Mesenchymal stem cell (in vitro differentiated cells and primary cell): ENCODE measurements around the gene TBL3.
A peak's percentile ranks its signal among the peaks of the same experiment; 100 is the strongest.

Experiments used
- DNase-seq: peaks from one replicate; pipeline ENCODE4 v3.0.0-alpha.2; 2013
- H2AFZ ChIP-seq: one replicate; pipeline ENCODE4 v1.6.1; 2013; ENCODE audit warnings: low read depth, mild to moderate bottlenecking, control low read depth, inconsistent platforms, low read length, moderate library complexity
- H2AK5ac ChIP-seq: 2 replicates; pipeline ENCODE4 v1.6.1; 2013; ENCODE audit warnings: low read length, moderate library complexity, mild to moderate bottlenecking, inconsistent platforms; ENCODE audit not compliant: severe bottlenecking
- H2BK120ac ChIP-seq: one replicate; pipeline ENCODE4 v1.6.1; 2013; ENCODE audit warnings: low read depth, mild to moderate bottlenecking, inconsistent platforms, low read length, moderate library complexity
- H2BK12ac ChIP-seq, 2 experiments: one replicate each; pipeline ENCODE4 v1.6.1; 2013; ENCODE audit warnings: inconsistent platforms in 2 of 2, low read length in 2 of 2, mild to moderate bottlenecking in 2 of 2, moderate library complexity in 2 of 2, control low read depth in 1 of 2
- H2BK15ac ChIP-seq: one replicate; pipeline ENCODE4 v1.6.1; 2013; ENCODE audit warnings: mild to moderate bottlenecking, low read depth, inconsistent platforms; ENCODE audit not compliant: poor library complexity, severe bottlenecking
- H2BK5ac ChIP-seq: 2 replicates; pipeline ENCODE4 v1.6.1; 2013; ENCODE audit warnings: low read depth, mild to moderate bottlenecking, low read length, control low read depth, inconsistent platforms; ENCODE audit not compliant: poor library complexity, severe bottlenecking
- H3K14ac ChIP-seq, 2 experiments: one replicate each; pipeline ENCODE4 v1.6.1; 2013; ENCODE audit warnings: inconsistent platforms in 2 of 2, low read length in 2 of 2, control low read depth in 1 of 2, mild to moderate bottlenecking in 1 of 2, moderate library complexity in 1 of 2
- H3K18ac ChIP-seq, 2 experiments: one replicate each; pipeline ENCODE4 v1.6.1; 2013; ENCODE audit warnings: inconsistent platforms in 2 of 2, low read length in 2 of 2, control low read depth in 1 of 2, low read depth in 1 of 2, mild to moderate bottlenecking in 1 of 2
- H3K23ac ChIP-seq, 2 experiments: one replicate each; pipeline ENCODE4 v1.6.1; 2013; ENCODE audit warnings: inconsistent platforms in 2 of 2, low read length in 2 of 2, mild to moderate bottlenecking in 2 of 2, moderate library complexity in 2 of 2, control low read depth in 1 of 2
- H3K27ac ChIP-seq: 2 replicates; pipeline ENCODE4 v1.5.1; 2013; ENCODE audit warnings: mild to moderate bottlenecking, moderate library complexity, low read length, control low read depth, inconsistent platforms; ENCODE audit not compliant: poor library complexity, severe bottlenecking
- H3K27me3 ChIP-seq, 2 experiments: 2 replicates each; pipeline versions ENCODE4 v1.6.1 to v1.7.0; 2013; ENCODE audit warnings: low read length in 2 of 2, mild to moderate bottlenecking in 2 of 2, moderate library complexity in 2 of 2, control low read depth in 1 of 2, inconsistent platforms in 1 of 2; ENCODE audit not compliant: control insufficient read depth in 1 of 2, insufficient read depth in 1 of 2
- H3K36me3 ChIP-seq, 2 experiments: 2 replicates each; pipeline versions ENCODE4 v1.6.1 to v1.7.0; 2013; ENCODE audit warnings: low read length in 2 of 2, control low read depth in 1 of 2, inconsistent platforms in 1 of 2, low read depth in 1 of 2, mild to moderate bottlenecking in 1 of 2; ENCODE audit not compliant: insufficient read depth in 2 of 2, control insufficient read depth in 1 of 2
- H3K4ac ChIP-seq, 2 experiments: one replicate each; pipeline ENCODE4 v1.6.1; 2013; ENCODE audit warnings: inconsistent platforms in 2 of 2, low read length in 2 of 2, mild to moderate bottlenecking in 2 of 2, moderate library complexity in 2 of 2, control low read depth in 1 of 2, low read depth in 1 of 2
- H3K4me1 ChIP-seq: 2 replicates; pipeline ENCODE4 v1.6.1; 2013; ENCODE audit warnings: low read depth, low read length, control low read depth; ENCODE audit not compliant: control insufficient read depth, insufficient read depth
- H3K4me2 ChIP-seq: 2 replicates; pipeline ENCODE4 v1.6.1; 2013; ENCODE audit warnings: low read length, mild to moderate bottlenecking, inconsistent platforms; ENCODE audit not compliant: poor library complexity, severe bottlenecking
- H3K4me3 ChIP-seq, 2 experiments: 2 replicates each; pipeline versions ENCODE4 v1.5.1 to v1.7.0; 2013; ENCODE audit warnings: low read length in 2 of 2, mild to moderate bottlenecking in 2 of 2, control low read depth in 1 of 2, low read depth in 1 of 2; ENCODE audit not compliant: insufficient read depth in 1 of 2
- H3K79me1 ChIP-seq: replicated peaks from 2 replicates; pipeline ENCODE4 v1.6.1; 2013; ENCODE audit warnings: mild to moderate bottlenecking, control low read depth, low read length, inconsistent platforms; ENCODE audit not compliant: poor library complexity, severe bottlenecking
- H3K9ac ChIP-seq: 2 replicates; pipeline ENCODE4 v1.7.0; 2013; ENCODE audit warnings: mild to moderate bottlenecking, low read length, moderate library complexity
- H3K9me3 ChIP-seq: 2 replicates; pipeline ENCODE4 v1.7.0; 2013; ENCODE audit warnings: mild to moderate bottlenecking, low read length; ENCODE audit not compliant: control insufficient read depth
- H4K8ac ChIP-seq: one replicate; pipeline ENCODE4 v1.6.1; 2013; ENCODE audit warnings: inconsistent platforms, mild to moderate bottlenecking, low read length, moderate library complexity
- H4K91ac ChIP-seq: one replicate; pipeline ENCODE4 v1.6.1; 2013; ENCODE audit warnings: mild to moderate bottlenecking, low read length, inconsistent platforms
- WGBS: methylation state at CpG from one replicate; pipeline ENCODE4 v1.1.7; 2013; ENCODE audit warnings: mixed read lengths; 5-methylcytosine and 5-hydroxymethylcytosine counted together

Gene TBL3

GRCh38 chr16:1997494-1998359, 25.9 kb downstream of the TBL3 start:
- Histone ChIP-seq H2BK15ac (no peak overlapping the region), H2AFZ (no peak overlapping the region), H3K23ac (no peak overlapping the region), H3K18ac (peak overlapping the region in 1 of 2 experiments; percentile 29), H2BK12ac (no peak overlapping the region), H3K9ac (peak overlapping the region; percentile 13), H3K36me3 (peaks cover 62 to 69% of the 10 kb centered on the region in 2 experiments), H2BK5ac (no peak overlapping the region), H3K9me3 (no peaks in the 10 kb centered on the region), H4K8ac (no peak overlapping the region), H3K27ac (no peak overlapping the region), H3K27me3 (peaks cover 0 to 4% of the 10 kb centered on the region in 2 experiments), H3K4me2 (no peak overlapping the region), H4K91ac (no peak overlapping the region), H2AK5ac (no peak overlapping the region), H2BK120ac (no peak overlapping the region), H3K4ac (no peak overlapping the region), H3K4me3 (no peak overlapping the region), H3K79me1 (peaks cover 25% of the 10 kb centered on the region), H3K4me1 (peaks cover 14% of the 10 kb centered on the region), H3K14ac (no peak overlapping the region)
- 84% methylated on average over 25 of the region's 26 CpGs for WGBS
- peak; percentile 28 for DNase-seq

DNA sequence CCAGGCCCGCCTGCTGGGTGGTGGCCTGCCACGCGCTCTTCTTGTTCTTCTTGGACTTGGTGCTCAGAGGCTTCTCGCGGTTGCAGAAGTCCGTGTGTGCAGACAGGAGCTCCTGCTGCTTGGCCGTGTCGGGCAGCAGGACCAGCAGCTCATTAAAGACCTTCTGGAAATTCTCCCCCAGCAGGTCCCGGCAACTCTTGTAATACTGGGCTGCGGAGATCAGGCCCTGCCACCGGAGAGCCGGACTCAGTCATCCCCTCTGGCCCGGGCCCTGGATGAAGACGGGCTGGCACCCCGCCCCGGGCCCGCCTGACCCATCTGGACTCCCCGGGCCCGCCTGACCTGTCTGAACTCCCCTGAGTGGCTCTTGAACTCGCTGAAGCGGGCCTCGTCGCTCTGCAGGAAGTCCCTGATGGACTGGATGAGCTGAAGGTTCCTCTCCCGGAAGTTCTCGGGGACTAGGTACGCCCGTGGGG, 26.5 kb downstream of the TBL3 start:
- no peaks in the 10 kb centered on the region for H3K27me3 ChIP-seq
- H4K8ac ChIP-seq = no peak overlapping the region
- H2BK5ac ChIP-seq = no peak overlapping the region
- no peak overlapping the region for H2AK5ac ChIP-seq
- H2BK15ac ChIP-seq = no peak overlapping the region
- H2AFZ ChIP-seq = no peak overlapping the region
- peaks cover 27% of the 10 kb centered on the region for H3K79me1 ChIP-seq
- no peak for DNase-seq
- H3K4me1 ChIP-seq = peaks cover 10% of the 10 kb centered on the region
- H3K23ac ChIP-seq = no peak overlapping the region
- H4K91ac ChIP-seq = no peak overlapping the region
- no peak overlapping the region for H3K14ac ChIP-seq
- no peak overlapping the region for H2BK12ac ChIP-seq
- no peaks in the 10 kb centered on the region for H3K9me3 ChIP-seq
- H3K27ac ChIP-seq = no peak overlapping the region
- no peak overlapping the region for H3K4ac ChIP-seq
- H2BK120ac ChIP-seq = no peak overlapping the region
- WGBS = 95% methylated on average over 27 of the region's 27 CpGs
- H3K36me3 ChIP-seq = peaks cover 69 to 73% of the 10 kb centered on the region in 2 experiments
- H3K4me2 ChIP-seq = no peak overlapping the region
- H3K4me3 ChIP-seq = no peak overlapping the region
- H3K9ac ChIP-seq = no peak overlapping the region
- H3K18ac ChIP-seq = no peak overlapping the region

DNA sequence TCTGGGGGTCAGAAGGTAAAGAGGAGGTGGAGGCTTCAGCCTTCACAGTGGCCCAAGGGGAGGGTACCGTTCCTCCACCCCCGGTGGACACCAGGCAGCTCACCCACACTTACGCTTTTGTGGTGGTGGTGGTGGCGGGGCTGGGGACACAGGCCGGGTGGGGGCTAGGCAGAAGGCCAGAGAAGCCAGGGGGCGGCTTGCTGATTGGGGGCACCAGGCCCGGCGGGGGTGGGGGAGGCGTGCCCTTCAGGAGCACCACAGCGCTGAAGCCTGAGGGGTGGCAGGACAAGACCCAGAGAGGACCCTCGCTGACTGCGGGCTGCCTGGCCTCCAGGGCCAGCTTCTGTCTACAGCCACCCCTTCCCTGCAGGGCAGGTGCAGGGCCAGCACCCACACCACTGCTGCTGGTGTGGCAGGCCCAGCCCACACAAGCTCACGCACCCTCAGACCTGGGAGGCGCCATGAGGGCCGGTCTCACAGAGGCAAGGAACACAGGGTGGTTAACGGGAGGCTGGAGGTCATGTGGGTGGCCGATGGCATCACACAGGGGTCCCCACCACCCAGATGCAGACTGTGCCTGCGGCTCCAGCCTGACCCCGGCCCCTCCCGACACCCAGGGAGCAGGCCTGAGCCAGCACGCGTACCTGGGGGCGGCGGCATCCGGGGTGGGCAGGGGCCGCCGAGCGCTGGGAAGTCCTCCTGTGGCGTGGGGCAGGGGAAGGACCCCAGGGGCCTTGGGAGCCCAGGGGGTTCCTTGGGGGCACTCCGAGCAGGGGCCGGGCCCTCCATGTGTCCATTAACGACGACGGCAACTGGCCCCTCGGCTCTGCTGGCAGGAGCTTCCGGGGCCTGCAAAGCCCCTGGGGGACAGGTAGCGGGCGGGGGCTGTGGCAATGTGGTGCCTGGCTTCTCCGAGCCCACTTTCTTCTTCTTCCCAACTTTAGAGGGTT, 27.3 kb downstream of the TBL3 start:
- no peak overlapping the region for H2BK120ac ChIP-seq
- H3K36me3 ChIP-seq = peaks cover 74 to 75% of the 10 kb centered on the region in 2 experiments
- H3K4me2 ChIP-seq = no peak overlapping the region
- no peak overlapping the region for H3K4me3 ChIP-seq
- no peak overlapping the region for H3K23ac ChIP-seq
- no peaks in the 10 kb centered on the region for H3K9me3 ChIP-seq
- peaks cover 12% of the 10 kb centered on the region for H3K4me1 ChIP-seq
- H3K79me1 ChIP-seq = peaks cover 29% of the 10 kb centered on the region
- no peak overlapping the region for H4K8ac ChIP-seq
- no peak for DNase-seq
- no peak overlapping the region for H2BK5ac ChIP-seq
- no peak overlapping the region for H3K9ac ChIP-seq
- H4K91ac ChIP-seq = peak overlapping the region; percentile 14
- H2AFZ ChIP-seq = no peak overlapping the region
- no peak overlapping the region for H3K18ac ChIP-seq
- H3K27me3 ChIP-seq = no peaks in the 10 kb centered on the region
- H2BK12ac ChIP-seq = no peak overlapping the region
- H2AK5ac ChIP-seq = no peak overlapping the region
- H3K27ac ChIP-seq = no peak overlapping the region
- WGBS = 97% methylated on average over 38 of the region's 39 CpGs
- H3K4ac ChIP-seq = no peak overlapping the region
- H3K14ac ChIP-seq = no peak overlapping the region
- peak overlapping the region; percentile 32 for H2BK15ac ChIP-seq
